CD8-positive, alpha-beta memory T cell (primary cell): Measurements from ENCODE around the gene GALP. TPM values are rescaled to one million over a fixed set of nuclear protein-coding genes. Genes with fewer than 3 reads are reported as not detected.
A peak's percentile ranks its signal among the peaks of the same experiment; 100 is the strongest.

Experiments
- CTCF ChIA-PET: fragments of 350-600 bp; sonication (Branson Sonifier 250); formaldehyde crosslinking; loops from one replicate; lab custom pipeline; 2021; ENCODE audit warnings: antibody characterized with exemption; lab: Charles Lee
- POLR2A ChIA-PET: fragments of 350-600 bp; sonication (Branson Sonifier 250); formaldehyde crosslinking; loops from one replicate; lab custom pipeline; 2021; ENCODE audit warnings: antibody characterized with exemption; lab: Charles Lee
- DNase-seq, 5 donors: peaks; one replicate each; pipeline versions ENCODE4 v3.0.0 to v3.0.0-alpha.2; 2020 to 2022; ENCODE audit warnings: mixed read lengths in 1 of 5
- H3K27ac ChIP-seq: one replicate; pipeline ENCODE4 v1.7.0; 2013; ENCODE audit warnings: low read depth, mild to moderate bottlenecking, low read length, moderate library complexity
- H3K27me3 ChIP-seq: 2 replicates; pipeline ENCODE4 v1.7.0; 2013; ENCODE audit warnings: low read length, mild to moderate bottlenecking; ENCODE audit not compliant: insufficient read depth, poor library complexity, severe bottlenecking
- H3K36me3 ChIP-seq: 2 replicates; pipeline ENCODE4 v1.7.0; 2013; ENCODE audit warnings: mild to moderate bottlenecking, low read length, moderate library complexity; ENCODE audit not compliant: insufficient read depth
- H3K4me1 ChIP-seq: 2 replicates; pipeline ENCODE4 v1.7.0; 2013; ENCODE audit warnings: mild to moderate bottlenecking, low read length, moderate library complexity; ENCODE audit not compliant: insufficient read depth
- H3K4me3 ChIP-seq: 2 replicates; pipeline ENCODE4 v1.7.0; 2013; ENCODE audit warnings: mild to moderate bottlenecking, low read length
- H3K9me3 ChIP-seq: 2 replicates; pipeline ENCODE4 v1.7.0; 2013; ENCODE audit warnings: mild to moderate bottlenecking, low read length
- H3K27ac Mint-ChIP-seq, 8 donors: one replicate each; pipeline ENCODE4 v1.8.0; 2020 to 2021; ENCODE audit warnings: mixed read lengths in 8 of 8, mild to moderate bottlenecking in 6 of 8, inconsistent platforms in 3 of 8, moderate library complexity in 3 of 8
- H3K27me3 Mint-ChIP-seq, 2 donors: one replicate each; pipeline ENCODE4 v1.8.0; 2020 to 2021; ENCODE audit warnings: mixed read lengths in 2 of 2, mild to moderate bottlenecking in 1 of 2, moderate library complexity in 1 of 2
- H3K36me3 Mint-ChIP-seq, 3 donors: one replicate each; pipeline ENCODE4 v1.8.0; 2020 to 2021; ENCODE audit warnings: mixed read lengths in 3 of 3, inconsistent platforms in 1 of 3, mild to moderate bottlenecking in 1 of 3
- H3K4me1 Mint-ChIP-seq, 3 donors: one replicate each; pipeline ENCODE4 v1.8.0; 2020 to 2021; ENCODE audit warnings: mixed read lengths in 3 of 3, inconsistent platforms in 1 of 3, mild to moderate bottlenecking in 1 of 3
- H3K4me3 Mint-ChIP-seq, 7 donors: one replicate each; pipeline ENCODE4 v1.8.0; 2020 to 2021; ENCODE audit warnings: mixed read lengths in 7 of 7, mild to moderate bottlenecking in 6 of 7, moderate library complexity in 4 of 7, inconsistent platforms in 2 of 7
- H3K9me3 Mint-ChIP-seq, 5 donors: one replicate each; pipeline ENCODE4 v1.8.0; 2020 to 2022; ENCODE audit warnings: mixed read lengths in 5 of 5, mild to moderate bottlenecking in 3 of 5, moderate library complexity in 2 of 5, inconsistent platforms in 1 of 5
- polyA plus RNA-seq: library from polyadenylated mRNA; unstranded; fragments of 300-500 nt; fragmentation: Illumina TruSeq; gene quantifications from one replicate; pipeline ENCODE4 v1.2.3, GENCODE V29; 2021
- total RNA-seq, 2 experiments: library from RNA; stranded (reverse); gene quantifications; one replicate each; pipeline ENCODE4 v1.2.3, GENCODE V29; 2021

GALP gene
- total and polyA plus RNA-seq, 3 experiments from 2014 or later, result not detected

DNA sequence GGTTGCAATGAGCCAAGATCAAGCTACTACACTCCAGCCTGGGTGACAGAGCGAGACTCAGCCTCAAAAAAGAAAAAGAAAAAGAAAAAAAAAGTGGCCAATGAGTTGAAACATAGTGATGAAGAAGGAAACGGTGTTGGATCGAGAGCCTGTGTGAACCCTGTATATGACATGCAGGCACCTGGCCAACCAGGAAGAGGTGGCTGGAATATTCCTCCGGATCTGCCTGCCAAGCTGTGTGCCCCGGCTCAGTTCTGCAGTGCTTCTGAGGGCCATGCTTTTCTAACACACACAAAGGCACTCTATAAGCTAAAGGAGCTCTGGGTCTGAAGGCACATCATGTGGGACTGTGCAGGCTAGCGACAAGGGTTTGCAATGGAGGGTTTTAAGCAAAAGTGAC is 38.4 kb upstream of the GALP start:
- ChIA-PET CTCF (no interaction called here), POLR2A (no interaction called here)
- DNase-seq, result no peak
- peaks cover 14% of the 10 kb centered on the region for H3K4me1 ChIP-seq
- peaks cover 0 to 5% (median 0%) of the 10 kb centered on the region in 3 donors for H3K36me3 Mint-ChIP-seq
- H3K27ac Mint-ChIP-seq, result no peak overlapping the region
- peak overlapping the region in 1 of 7 donors; percentile 60 for H3K4me3 Mint-ChIP-seq
- peaks cover 18 to 26% (median 26%) of the 10 kb centered on the region in 3 donors for H3K4me1 Mint-ChIP-seq
- no peaks in the 10 kb centered on the region for H3K36me3 ChIP-seq
- no peaks in the 10 kb centered on the region for H3K9me3 Mint-ChIP-seq
- H3K4me3 ChIP-seq, result no peak overlapping the region
- peaks cover 0 to 3% of the 10 kb centered on the region in 2 donors for H3K27me3 Mint-ChIP-seq
- H3K9me3 ChIP-seq, result no peaks in the 10 kb centered on the region
- H3K27me3 ChIP-seq, result no peaks in the 10 kb centered on the region
- no peak overlapping the region for H3K27ac ChIP-seq

DNA sequence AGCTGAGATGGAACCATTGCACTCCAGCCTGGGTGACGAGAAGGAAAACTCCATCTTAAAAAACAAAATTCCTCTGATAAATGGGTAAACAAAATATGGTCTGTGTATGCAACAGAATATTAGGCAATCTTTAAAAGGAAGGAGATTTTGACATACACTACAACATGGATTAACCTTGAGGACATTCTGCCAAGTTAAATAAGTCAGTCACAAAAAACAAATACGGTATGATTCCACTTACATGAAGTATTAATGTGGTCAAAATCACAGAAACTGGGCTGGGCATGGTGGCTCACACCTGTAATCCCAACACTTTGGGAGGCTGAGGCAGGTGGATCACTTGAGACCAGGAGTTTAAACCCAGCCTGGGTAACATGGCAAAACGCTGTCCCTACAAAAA is 37.7 kb upstream of the GALP start:
- Histone ChIP-seq H3K36me3 (no peaks in the 10 kb centered on the region), H3K4me3 (no peak overlapping the region), H3K9me3 (no peaks in the 10 kb centered on the region), H3K4me1 (peaks cover 18% of the 10 kb centered on the region), H3K27me3 (no peaks in the 10 kb centered on the region), H3K27ac (no peak overlapping the region)
- Mint-ChIP-seq H3K4me1 (peaks cover 23 to 32% (median 26%) of the 10 kb centered on the region in 3 donors), H3K27ac (peak overlapping the region in 2 of 8 donors; percentile 41 to 87), H3K27me3 (peaks cover 0 to 3% of the 10 kb centered on the region in 2 donors), H3K4me3 (peak overlapping the region in 2 of 7 donors; percentile 68 to 75), H3K36me3 (peaks cover 0 to 5% (median 0%) of the 10 kb centered on the region in 3 donors), H3K9me3 (no peaks in the 10 kb centered on the region)
- ChIA-PET POLR2A (interaction anchor here (0.6 kb wide), 1 partner anchor 265 kb away, joined by 3 read pairs; no protein-coding TSS in a partner anchor), CTCF (no interaction called here)
- no peak for DNase-seq

DNA sequence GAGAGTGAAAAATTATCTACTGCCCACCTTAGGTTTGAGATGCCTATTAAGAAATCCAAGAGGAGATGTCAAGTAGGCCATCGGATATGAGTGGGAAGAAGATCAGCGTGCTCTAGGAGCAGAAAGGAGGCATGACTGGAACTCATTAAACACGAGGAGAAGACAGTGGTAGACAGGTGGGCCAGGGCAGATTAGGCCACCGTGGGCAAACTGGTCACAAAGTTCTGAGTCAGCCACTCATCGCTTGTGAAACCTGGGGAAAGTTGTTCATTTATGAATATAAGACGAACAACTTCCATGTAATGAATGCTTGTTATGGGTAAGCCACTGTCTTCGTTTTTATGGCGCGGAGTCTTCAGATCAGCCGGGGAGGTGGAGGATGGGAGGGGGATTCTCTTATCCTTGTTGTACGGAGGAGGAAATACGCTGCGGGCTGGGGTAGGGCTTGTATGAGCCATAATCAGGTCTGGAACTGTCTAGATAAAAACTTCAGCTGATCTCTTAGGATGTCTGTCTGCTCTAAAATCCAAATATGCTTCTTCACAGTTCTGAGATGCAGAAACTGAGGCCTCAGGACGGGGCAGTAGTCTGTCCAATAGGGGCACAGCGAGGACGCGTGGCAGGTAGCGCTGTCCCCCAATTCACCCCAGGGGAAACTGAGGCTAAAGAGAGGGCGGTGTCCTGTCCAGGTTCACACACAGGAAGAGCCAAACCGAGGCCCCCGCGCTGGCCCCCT is 35.8 kb upstream of the GALP start:
- H3K4me1 ChIP-seq, result peaks cover 18% of the 10 kb centered on the region
- H3K36me3 Mint-ChIP-seq, result peaks cover 0 to 7% (median 2%) of the 10 kb centered on the region in 3 donors
- DNase-seq, result no peak
- H3K27me3 Mint-ChIP-seq, result peaks cover 0 to 4% of the 10 kb centered on the region in 2 donors
- POLR2A ChIA-PET, result interaction anchor here (1.5 kb wide), 1 partner anchor 19 kb away, joined by 7 read pairs; the partner anchor contains the start of gene ZNF787
- no peaks in the 10 kb centered on the region for H3K27me3 ChIP-seq
- H3K4me3 Mint-ChIP-seq, result peak overlapping the region; percentile 88 to 98 (median 91)
- H3K4me1 Mint-ChIP-seq, result peaks cover 28 to 45% (median 37%) of the 10 kb centered on the region in 3 donors
- H3K27ac ChIP-seq, result peak overlapping the region; percentile 80
- H3K4me3 ChIP-seq, result peak overlapping the region; percentile 71
- H3K27ac Mint-ChIP-seq, result peak overlapping the region; percentile 87 to 99 (median 92)
- no peaks in the 10 kb centered on the region for H3K36me3 ChIP-seq
- H3K9me3 ChIP-seq, result no peaks in the 10 kb centered on the region
- no peaks in the 10 kb centered on the region for H3K9me3 Mint-ChIP-seq
- CTCF ChIA-PET, result interaction anchor here (1.0 kb wide), 1 partner anchor 8 kb away, joined by 4 read pairs; no protein-coding TSS in a partner anchor

DNA sequence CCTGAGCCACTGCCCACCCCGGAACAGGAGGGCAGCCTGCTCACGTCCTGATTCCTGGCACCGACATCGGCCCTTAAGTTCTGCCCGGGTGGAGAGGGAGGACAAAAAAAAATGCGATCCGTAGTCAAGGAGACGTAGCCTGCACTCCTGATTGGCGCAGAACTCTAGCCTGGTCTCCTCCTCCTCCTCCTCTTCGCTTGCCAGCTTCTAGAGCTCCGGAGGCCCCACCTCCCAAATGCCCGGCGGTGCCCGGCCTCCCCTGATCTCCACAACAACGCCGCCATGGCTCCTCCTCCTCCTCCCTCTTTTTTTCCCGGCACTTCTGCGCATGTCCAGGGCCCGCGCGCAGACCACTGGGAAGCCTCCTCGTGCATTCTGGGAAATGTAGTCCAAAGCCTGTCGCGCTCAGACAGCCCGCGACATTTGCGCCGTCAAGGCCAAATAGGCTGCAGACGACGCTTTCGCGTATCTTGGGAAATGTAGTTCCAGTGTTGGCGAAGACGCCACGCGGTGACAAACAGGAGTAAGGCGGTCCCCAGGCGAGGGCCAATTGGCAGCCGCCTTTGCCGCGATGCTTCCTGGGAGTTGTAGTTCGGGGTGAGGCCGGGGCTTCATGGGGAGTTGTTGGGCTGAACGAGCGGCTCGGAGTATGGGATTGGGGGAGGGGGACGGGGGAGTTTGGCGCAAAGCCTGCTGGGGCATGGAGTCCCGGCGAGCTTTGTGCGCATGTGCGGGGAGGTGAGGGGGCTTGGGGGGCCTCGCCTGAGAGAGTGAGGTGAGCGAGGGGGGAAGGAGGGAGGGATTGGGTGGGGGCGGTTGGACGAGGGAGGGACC is 35.0 kb upstream of the GALP start, which contains the start of gene ZNF444:
Gene ZNF444, plus strand, starts transcription at position 705 of the 834 bp plus-strand sequence. CDS start 5,625 bp downstream, outside the sequence.
- peaks cover 28 to 45% (median 37%) of the 10 kb centered on the region in 3 donors for H3K4me1 Mint-ChIP-seq
- Histone ChIP-seq H3K36me3 (no peaks in the 10 kb centered on the region), H3K27me3 (no peaks in the 10 kb centered on the region), H3K9me3 (no peaks in the 10 kb centered on the region), H3K4me3 (peak within 1 kb of the TSS; percentile 71), H3K27ac (peak within 1 kb of the TSS; percentile 80), H3K4me1 (peaks cover 18% of the 10 kb centered on the region)
- DNase-seq, result peak; percentile 97 to 99 (median 99)
- no peaks in the 10 kb centered on the region for H3K9me3 Mint-ChIP-seq
- H3K27ac Mint-ChIP-seq, result peak within 1 kb of the TSS; percentile 89 to 99 (median 92)
- H3K4me3 Mint-ChIP-seq, result peak within 1 kb of the TSS; percentile 88 to 98 (median 91)
- CTCF ChIA-PET, result interaction anchor here (1.0 kb wide), 1 partner anchor 9 kb away, joined by 4 read pairs; no protein-coding TSS in a partner anchor
- POLR2A ChIA-PET, result interaction anchor here (0.6 to 1.5 kb wide), 2 partner anchors 20 to 27 kb away, joined by 4 to 7 read pairs; partner anchors contain the start of gene ZNF787
- H3K36me3 Mint-ChIP-seq, result peaks cover 0 to 7% (median 2%) of the 10 kb centered on the region in 3 donors
- H3K27me3 Mint-ChIP-seq, result peaks cover 0 to 4% of the 10 kb centered on the region in 2 donors

DNA sequence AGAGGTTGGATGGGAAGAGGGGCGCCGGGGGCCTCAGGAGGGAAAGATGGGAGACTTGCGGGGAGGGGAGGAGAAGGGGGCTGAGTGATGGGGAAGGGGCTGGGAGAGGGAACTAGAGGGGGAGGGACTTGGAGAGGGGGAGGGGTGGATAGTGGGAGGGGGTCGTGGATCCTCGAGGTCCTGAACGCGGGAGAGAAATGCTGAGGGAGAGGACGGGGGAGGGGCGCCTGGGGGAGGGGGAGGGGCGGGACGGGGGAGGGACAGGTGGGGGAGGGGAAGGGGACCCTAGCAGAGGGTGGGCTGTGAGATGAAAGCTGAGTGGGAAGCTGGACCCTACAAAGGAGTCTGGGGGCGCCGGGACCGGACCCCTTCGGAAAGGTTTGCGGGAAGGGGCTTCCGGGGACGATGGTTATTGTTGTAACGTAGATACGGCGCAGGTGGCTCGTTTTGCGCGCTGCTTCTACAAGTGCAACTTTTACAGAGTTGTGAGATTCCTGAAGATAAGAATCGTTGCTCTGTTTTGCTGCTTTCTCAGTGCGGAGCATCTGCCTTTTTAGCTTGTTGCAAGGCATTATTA is 34.3 kb upstream of the GALP start:
- H3K36me3 ChIP-seq, result no peaks in the 10 kb centered on the region
- no peaks in the 10 kb centered on the region for H3K9me3 ChIP-seq
- peaks cover 0 to 4% of the 10 kb centered on the region in 2 donors for H3K27me3 Mint-ChIP-seq
- peaks cover 28 to 45% (median 37%) of the 10 kb centered on the region in 3 donors for H3K4me1 Mint-ChIP-seq
- ChIA-PET POLR2A (interaction anchor here (1.5 kb wide), 1 partner anchor 20 kb away, joined by 7 read pairs; the partner anchor contains the start of gene ZNF787), CTCF (no interaction called here)
- H3K9me3 Mint-ChIP-seq, result no peaks in the 10 kb centered on the region
- peak overlapping the region; percentile 88 to 98 (median 91) for H3K4me3 Mint-ChIP-seq
- H3K27ac ChIP-seq, result peak overlapping the region; percentile 18
- no peaks in the 10 kb centered on the region for H3K27me3 ChIP-seq
- peaks cover 18% of the 10 kb centered on the region for H3K4me1 ChIP-seq
- H3K27ac Mint-ChIP-seq, result peak overlapping the region in 7 of 8 donors; percentile 70 to 98 (median 91)
- H3K4me3 ChIP-seq, result peak overlapping the region; percentile 71
- peak; percentile 9 to 60 (median 21) for DNase-seq
- H3K36me3 Mint-ChIP-seq, result peaks cover 0 to 11% (median 2%) of the 10 kb centered on the region in 3 donors

DNA sequence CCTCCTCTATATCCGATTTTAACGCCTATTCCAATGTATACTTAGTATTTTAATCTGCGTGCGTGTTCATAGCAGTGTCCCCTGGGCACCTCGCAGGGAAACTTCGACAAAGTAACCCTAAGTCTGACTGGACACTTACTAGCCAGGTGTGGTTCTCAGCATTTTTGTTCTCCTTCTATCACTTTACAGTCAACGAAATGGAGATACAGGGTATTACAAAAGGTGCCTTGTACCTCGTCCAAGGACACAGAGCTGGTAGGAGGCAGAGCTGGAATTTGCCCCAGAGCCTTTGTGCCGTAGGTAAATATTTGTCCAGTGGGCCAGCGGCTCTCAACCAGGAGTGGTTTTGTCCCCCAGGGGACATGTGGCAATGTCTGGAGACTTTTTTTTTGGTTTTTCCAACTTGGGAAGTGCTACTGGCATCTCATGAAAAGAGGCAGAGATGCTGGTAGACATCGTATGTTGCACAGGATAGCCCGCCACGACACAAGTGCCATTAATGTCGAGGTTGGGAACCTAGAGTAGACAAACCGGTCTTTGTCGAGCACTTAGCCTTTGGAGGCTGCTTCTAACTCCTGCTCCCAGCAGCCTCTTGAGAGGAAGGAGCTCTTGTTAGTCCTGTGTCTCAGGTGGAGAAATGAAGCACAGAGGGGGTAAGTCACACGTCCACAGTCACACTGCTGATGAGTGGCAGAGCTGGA is 33.6 kb upstream of the GALP start:
- DNase-seq, result no peak
- peaks cover 18% of the 10 kb centered on the region for H3K4me1 ChIP-seq
- H3K27me3 Mint-ChIP-seq, result peaks cover 0 to 4% of the 10 kb centered on the region in 2 donors
- peak overlapping the region; percentile 18 for H3K27ac ChIP-seq
- H3K36me3 ChIP-seq, result no peaks in the 10 kb centered on the region
- H3K4me3 ChIP-seq, result peak overlapping the region; percentile 59
- ChIA-PET CTCF (interaction anchor here (1.1 kb wide), 1 partner anchor 30 kb away, joined by 3 read pairs; no protein-coding TSS in a partner anchor), POLR2A (no interaction called here)
- peaks cover 0 to 15% (median 2%) of the 10 kb centered on the region in 3 donors for H3K36me3 Mint-ChIP-seq
- H3K9me3 Mint-ChIP-seq, result no peaks in the 10 kb centered on the region
- no peaks in the 10 kb centered on the region for H3K27me3 ChIP-seq
- H3K27ac Mint-ChIP-seq, result peak overlapping the region in 7 of 8 donors; percentile 70 to 91 (median 84)
- H3K4me3 Mint-ChIP-seq, result peak overlapping the region; percentile 78 to 90 (median 85)
- H3K9me3 ChIP-seq, result no peaks in the 10 kb centered on the region
- peaks cover 28 to 45% (median 37%) of the 10 kb centered on the region in 3 donors for H3K4me1 Mint-ChIP-seq
